OCI-LY3 (cell line): ENCODE data around the gene COL6A3.

Experiments
- CTCF ChIP-seq: fragments of 200-600, 300-600 bp; sonication (generic); IDR thresholded peaks from 2 replicates; pipeline ENCODE4 v1.5.1; 2014; ENCODE audit warnings: antibody characterized with exemption, low read length, low read depth
- EZH2phosphoT487 ChIP-seq: fragments of 200-600 bp; shearing (Covaris generic); IDR thresholded peaks from 2 replicates; pipeline ENCODE4 v1.6.1; 2018; ENCODE audit warnings: antibody characterized with exemption, mixed run types, low read depth

DNA sequence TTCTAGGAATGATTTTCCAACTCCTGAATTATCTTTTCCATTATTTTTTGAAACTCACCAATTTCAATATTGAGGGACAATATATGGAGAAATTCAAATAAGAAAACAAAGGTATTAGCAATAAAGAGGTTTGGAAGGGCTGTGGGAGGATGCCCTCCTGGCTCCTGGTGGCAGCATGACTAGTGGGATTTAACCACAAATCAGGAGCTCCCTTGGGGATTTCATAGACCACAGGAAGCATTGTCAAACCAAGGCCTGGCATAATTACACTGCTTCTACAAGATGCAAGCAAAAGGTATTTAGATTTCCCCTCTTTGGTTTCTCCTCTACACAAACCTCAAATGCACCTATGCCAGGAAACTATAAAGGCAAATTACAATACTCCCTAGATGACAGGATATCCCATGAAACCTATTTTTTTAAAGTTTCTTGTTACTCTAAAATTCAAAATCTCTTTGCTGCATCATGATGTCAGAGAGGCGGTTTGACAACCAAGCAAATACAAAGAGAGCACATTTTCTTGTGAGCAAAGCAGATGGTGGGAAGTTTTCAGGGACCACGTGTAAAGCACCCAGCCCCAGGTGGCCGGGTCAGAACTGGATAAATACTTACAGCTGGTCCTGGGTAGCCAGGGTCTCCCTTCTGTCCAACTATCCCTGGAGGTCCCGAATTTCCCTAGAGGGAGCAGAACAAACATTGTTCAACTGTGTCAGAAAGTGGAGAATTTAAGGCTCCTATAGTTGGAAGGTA, 67.9 kb downstream of the COL6A3 start:
- TF ChIP-seq EZH2phosphoT487, result no peak
- no peak for TF ChIP-seq CTCF
